HG02938 (cell line): Measurements from ENCODE around the gene BSPRY.
A peak's percentile ranks its signal among the peaks of the same experiment; 100 is the strongest.

Experiments
- ATAC-seq: cut with Tn5 transposase; IDR thresholded peaks from one replicate; pipeline ENCODE4 v1.9.1; 2021; ENCODE audit warnings: mild to moderate bottlenecking, moderate library complexity; ENCODE audit not compliant: unreplicated experiment

BSPRY gene

DNA sequence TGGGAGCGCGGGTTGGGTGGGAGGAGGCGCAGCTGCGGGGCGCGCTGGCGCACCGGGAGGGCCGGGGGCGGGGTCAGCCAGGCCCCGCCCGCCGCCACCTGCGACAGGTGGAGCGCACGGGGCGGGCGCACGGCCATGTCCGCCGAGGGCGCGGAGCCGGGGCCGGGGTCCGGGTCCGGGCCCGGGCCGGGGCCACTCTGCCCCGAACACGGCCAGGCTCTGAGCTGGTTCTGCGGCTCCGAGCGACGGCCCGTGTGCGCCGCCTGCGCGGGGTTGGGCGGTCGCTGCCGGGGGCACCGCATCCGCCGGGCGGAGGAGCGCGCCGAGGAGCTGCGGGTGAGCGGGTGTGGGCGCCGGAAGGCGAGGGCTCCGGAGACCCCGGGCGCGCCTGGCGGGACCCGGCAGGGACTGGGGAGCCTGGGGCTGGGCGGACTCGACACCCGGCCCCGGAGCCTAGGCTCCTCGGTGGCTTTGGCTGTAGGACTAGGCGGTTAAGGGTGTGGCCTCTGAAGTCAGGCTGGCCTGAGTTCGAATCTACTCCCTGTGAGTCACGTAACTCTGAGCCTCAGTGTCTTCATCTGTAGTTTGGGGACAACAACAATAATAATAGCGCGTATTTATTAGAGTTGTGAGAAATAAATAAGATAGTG, at the start of gene BSPRY:
Gene BSPRY, plus strand, starts transcription at position 97 of the 650 bp plus-strand sequence. Its CDS starts 39 bp downstream, at position 136.
- ATAC-seq, result no peak

DNA sequence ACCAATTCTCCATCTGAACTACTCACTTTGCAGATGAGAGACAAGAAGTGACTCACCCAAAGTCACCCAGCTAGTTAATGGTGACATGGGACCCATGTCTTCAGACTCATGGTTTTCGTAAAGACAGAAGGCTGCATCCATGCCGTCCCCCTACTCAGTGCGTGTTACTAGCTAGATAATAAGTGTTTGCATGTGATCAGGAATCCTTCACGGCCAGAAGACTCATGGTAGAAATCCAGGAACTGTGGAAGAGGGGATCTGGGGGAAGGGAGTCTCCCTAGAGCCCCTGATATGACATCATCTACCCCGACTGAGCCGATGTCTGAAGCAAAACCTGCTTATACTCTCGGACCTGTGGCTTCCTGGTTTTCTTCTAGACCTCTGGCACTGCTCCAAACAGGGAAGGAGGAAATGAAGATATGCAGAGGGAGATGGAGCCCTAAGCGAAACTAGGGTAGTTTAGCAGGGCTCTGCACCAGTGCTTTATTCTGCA, 49.5 kb upstream of the BSPRY start:
- no peak for ATAC-seq

DNA sequence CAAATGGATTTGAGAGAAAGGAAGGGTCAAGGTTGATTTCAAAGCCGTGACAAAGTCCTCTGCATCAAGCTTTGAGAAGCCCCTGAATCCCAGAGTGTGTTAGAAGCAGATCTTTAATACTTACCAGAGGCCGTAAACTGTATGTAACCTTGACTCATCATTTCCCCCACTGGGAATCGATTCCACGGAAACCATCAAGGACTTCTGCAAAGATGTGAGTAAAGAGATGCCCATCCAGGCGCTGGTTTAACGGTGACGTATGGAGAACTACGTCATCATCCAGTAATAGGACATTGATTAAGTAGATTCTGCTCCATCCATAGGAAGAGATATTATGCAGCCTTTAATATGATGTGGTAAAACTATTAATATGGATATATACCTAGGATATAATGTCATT, 47.8 kb upstream of the BSPRY start:
- no peak for ATAC-seq

DNA sequence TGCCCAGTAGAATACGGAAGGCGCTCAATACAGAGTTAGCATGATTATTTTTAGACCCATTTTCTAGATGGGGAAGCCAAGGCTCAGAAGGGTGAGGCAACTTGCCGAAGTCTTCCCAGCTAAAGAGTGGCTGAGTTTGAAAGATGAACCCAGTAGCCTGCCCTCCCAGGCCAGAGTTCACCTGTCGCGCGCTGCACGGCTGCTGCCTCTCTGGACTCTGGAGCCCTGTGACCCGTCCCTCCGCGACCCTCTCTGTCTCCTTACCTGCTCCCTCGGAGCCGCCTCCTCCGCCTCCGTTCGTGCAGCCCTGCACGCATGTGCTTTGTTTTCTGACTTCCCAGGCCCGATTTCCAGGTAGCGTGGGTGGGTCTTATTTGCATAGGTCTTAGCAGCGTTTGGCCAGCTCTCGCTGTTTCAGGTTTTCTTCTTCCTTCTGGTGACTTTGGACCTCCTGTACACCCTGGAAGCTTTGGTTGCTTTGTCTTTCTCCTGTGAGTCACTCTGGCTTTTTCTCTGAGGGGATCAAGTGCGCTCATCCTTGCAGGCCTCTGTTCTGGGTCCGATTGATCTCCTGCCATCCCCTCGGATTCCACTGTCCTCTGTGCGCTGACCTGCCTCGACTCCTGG, 46.4 kb upstream of the BSPRY start, which contains the start of gene RNF183:
Gene RNF183, minus strand, starts transcription at position 585 of the 627 bp plus-strand sequence. CDS start 5,192 bp downstream, outside the sequence.
- ATAC-seq, result no peak

DNA sequence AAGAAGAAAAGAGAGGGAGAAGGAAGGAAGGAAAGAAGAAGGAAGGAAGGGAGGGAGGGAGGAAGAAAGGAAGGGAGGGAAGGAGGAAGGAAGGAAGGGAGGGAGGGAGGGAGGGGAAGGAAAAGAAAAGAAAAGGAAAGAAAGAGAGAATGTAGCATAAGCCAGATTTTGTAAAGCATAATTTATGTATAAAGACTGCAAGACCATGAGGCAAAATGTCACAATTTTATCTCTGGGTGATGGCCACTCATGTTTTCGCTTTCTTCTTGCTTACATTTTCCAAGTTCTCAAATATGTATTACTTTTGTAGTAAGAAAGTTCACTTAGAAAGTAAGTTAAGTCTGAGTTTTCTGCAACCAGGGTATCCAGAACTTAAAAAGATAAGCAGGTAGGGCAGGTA, 42.8 kb upstream of the BSPRY start:
- no peak for ATAC-seq

DNA sequence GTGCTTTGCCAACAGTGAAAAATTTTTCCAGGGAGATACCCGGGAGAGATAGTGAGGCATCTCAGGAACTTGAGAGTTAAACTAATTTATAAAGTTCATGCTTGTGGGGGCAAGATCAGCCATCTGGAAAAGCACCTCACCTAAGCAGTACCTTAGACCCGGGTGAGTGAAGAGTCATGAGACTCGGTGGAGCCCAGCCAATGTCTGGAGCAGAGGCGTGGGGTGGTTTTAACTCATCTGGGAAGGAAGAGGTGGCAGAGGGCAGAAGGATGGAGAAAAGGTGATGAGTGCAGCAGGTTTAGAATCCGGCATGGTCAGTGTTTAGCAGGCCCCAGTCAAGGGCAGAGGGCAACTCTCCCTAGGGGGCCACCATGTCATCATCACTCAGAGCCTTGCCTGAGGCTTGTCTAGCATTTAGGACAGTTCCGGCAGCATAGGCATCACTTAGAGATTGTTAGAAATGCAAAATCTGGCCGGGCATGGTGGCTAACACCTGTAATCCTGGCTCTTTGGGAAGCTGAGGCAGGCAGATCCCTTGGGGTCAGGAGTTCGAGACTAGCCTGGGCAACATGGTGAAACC, 41.9 kb upstream of the BSPRY start:
- no peak for ATAC-seq

DNA sequence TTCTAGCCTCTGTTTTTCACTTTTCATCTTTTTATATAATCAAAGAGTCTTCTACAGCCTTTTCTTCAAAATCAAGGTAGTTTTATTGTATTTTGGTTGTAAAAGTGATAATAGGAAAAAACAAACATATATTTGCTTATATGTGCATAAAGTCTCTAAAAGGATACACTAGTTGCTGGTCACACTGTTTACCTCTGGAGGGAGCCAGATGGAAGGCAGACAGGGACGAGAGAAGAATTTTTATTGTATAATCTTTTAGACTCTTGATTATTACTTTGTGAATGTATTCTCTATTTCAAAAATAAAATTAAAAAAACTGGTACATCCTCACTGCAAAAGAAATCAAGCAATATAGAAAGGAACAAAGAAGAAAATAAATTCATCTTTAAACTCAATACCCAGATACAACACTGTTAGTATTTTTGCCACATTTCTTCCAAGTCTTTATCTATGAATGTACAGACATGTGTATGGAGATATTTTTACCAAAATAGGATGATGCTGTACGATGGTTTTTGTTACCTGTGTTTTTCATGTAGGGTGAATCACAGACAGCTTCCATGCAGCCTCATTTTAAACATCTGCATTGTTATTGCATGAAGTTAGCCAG, 40.0 kb upstream of the BSPRY start:
- no peak for ATAC-seq

DNA sequence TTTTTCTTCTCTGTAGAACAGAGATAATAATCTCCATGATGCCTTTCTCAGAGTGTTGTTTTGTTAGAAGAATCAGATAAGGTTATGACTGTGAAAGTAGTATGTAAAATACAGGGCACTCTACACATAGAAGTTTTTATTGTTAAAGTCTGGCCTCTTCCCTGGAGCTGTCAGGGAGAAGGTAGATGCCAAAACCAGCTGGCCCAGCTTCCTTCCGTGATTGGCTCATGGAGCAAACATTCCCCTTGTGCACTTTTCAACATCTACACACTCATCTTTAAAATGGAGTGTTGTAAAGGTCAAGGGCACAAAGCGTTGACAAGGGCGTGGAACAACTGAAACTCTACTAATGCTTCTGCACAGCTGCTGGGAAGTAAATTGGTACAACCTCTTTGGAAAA, 38.8 kb upstream of the BSPRY start:
- no peak for ATAC-seq

DNA sequence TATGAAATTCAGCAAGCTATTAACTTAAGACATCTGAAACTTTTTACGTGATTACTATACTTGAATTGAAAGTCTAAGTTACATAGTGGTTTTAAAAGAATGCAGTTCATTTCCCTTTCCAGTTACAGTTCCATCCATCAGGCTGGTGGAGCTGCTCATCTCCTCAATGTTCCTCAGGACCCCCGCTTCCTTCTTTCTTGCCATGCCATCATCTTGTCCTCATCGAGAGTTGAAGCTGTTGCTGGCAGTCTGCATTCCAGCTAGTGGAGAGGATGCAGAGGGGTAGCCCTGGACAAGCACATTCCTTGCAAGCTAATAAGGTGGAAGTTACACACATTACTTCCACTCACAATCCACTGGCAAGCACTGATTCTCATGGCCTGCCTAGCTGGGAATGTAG, 37.4 kb upstream of the BSPRY start:
- no peak for ATAC-seq

DNA sequence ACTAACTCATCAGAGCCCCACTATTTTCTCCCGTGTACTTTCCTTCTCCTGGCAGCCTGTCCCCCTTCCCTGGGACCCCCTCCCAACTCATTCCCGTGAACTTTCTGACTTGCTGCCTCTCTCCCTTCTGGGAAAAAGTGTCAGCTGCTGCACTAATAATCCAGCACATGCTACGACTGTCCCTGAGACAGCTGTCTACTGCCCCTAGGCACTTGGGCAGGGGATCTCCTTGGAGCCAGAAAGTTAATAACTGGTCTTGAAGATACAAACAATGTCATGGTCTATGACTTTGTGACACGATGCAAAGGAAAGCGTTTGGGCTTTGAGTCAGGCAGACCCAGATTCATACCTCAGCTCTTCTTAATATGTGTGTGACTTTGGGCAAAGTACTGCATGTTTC, 36.1 kb upstream of the BSPRY start:
- ATAC-seq, result no peak

DNA sequence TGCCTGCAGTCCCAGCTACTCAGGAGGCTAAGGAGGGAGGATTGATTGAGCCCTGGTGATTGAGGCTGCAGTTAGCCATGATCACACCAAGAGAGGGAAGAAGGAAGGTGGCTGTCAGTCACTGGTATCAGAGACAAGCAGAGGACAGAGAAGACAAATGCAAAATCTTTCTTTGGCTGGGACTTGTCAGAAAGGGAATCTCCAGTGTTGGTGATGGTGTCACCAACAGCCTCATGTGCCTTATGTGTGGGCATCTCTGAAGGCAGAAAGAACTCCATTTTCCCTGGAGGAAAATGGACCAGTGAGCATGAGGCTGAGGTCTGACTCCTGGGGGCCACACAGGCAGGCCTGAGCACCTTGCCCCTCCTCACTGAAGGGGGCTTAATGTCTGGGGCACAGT, 34.1 kb upstream of the BSPRY start:
- ATAC-seq, result no peak

DNA sequence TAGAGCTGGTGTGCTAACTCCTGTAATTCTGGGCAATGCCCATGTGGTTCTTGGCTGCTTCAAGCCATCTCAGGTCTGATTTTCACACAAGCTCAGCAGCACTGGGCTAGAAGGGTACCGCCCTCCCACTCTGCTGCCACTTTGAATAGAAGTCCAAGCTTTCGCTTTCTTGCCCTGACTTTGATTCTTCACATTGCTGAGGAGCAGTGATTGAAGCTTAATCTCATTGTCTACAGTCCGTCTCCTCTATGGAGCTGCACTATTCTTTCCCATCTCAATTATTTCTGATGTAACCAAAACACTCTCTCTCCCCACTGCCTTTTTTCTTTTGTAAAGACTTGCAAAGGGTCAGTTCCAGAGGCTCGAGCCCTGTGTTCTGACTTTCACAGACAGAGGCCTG, 33.3 kb upstream of the BSPRY start:
- ATAC-seq, result no peak

DNA sequence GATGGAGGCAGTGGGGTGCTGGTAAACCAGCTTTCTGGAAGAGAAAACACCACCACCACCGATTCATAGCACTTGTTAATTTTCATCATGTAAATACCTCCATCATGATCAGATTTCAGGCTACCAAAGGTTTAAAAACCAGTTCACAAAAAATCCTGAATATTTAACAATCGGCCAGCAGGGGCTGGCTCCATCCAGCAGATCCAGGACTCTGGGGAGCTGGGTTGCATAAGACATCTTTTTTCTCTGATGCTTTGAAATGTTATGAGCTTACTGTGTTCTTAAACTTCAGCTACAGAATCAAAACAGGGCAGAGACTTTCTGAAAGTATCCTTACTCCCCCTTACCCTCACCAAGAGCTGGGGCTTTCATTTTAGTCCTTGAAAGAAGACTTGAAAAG, 31.6 kb upstream of the BSPRY start:
- no peak for ATAC-seq

DNA sequence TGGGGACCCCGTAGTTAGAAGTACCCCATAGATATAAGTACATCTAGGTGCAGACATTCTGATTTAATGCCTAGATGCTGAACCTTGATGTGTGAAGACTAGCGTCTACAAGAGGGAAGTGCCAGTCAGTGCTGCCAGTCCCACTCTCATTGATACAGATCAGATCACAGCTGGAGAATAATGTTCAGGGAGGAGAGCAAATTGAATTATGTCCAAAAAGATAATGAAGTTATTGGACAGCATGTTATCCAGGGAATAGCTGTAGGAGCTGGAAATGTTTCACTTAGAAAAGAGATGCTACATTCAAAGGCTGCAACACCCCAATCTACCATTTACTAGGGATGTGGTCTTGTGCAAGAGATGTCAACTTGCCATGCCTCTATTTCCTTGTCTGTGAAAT, 30.3 kb upstream of the BSPRY start:
- ATAC-seq, result no peak

DNA sequence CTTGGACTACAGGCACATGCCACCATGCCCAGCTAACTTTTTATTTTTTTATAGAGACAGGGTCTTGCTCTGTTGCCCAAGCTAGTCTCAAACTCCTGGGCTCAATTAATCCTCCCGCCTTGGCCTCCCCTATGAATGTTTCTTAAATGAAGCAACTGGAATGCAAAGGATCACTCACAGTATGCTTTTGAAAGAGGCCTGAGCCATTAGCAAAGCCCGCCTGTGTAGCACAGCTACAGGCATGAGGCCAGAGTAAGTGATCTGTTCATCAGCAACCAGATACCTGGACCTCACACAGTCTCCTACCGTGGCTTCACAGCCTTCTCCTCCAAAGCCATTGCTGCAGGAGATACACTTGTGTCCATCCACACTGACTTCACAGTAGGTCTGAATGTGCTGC, 29.3 kb upstream of the BSPRY start:
- ATAC-seq, result no peak

DNA sequence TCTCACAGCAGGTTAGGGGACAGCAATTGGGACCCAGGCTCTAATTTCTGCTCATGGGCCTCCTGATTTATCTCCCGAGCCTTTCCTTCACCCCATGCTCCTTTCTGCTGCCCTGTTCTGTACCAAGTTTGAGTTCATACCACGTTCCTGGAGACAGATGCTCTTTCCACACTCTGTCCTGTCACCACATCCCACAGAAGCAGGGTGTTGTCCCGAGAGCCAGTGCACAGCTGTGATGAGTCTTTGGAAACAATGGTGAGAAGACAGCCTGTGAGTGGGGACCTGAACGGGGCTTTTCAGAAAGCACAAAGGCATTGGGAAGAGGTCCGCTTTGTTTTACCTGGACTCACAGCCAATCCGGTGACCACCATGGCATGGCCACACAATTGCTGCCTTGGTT, 26.7 kb upstream of the BSPRY start:
- no peak for ATAC-seq

DNA sequence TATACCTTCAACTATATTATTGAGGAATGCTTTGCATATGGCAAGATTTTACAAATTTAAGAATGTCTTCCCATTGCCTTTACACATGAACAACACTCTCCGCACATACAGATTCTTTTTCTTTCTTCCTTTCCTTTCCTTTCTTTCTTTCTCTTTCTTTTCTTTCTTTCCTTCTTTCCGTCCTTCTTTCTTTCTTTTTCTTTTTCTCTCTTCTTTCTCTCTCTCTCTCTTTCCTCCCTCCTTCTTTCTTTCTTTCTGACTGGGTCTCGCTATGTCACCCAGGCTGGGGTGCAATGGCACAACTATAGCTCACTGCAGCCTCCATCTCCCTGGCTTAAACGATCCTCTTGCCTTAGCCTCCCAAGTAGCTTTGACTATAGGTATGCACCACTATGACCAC, 23.1 kb upstream of the BSPRY start:
- ATAC-seq, result no peak

DNA sequence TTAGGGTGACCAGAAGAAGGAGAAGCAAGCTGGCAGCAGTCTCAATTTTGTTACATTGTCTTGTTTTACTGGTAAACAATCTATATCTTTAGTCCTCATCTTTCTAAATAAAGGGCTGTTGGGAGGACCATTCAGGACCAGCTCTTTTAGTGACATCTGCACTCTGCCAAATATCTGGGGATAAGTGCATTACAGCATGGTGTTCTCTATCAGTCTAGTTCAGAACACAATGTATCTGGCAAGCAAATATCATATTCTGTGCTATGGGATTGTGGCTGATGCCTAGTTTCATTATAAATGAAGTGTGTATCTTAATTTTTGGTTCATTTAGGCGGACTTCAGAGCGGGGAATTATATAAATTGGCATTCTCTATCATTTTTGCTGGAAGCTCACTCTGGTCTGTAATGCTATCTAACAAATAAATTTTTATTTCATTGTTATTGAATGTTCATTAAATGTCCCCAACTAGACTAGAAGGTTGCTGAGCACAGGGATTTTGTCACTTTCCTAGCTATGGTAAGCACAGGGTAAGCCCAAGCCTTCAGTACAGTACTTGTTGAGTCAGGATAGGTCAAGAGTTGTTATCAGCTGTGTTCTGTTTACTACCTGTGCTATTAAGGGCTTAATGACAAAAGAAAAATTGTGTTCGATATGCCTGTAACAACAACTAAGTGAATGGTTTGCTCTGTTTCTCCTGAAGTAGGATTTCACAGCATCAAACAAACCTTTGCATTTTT, 21.1 kb upstream of the BSPRY start:
- ATAC-seq, result no peak

DNA sequence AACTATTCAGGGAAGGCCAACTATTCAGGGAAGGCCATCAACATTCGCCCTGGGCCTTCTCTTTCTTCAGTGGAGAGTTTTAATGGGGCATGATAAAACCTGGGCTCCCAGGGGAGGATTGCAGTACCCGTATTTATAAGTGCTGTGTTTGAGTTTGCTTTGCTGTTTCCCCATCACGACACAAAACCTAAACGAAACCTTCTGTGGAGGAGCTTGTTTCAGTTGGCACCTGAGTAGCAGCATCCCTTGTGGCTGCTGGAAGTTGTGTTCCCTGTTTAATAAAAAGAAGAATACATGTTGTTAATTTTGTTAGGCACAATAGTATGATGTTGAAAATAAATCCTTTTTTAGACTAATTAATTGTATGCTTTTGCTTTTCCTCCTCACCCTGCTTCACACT, 17.6 kb upstream of the BSPRY start:
- no peak for ATAC-seq

DNA sequence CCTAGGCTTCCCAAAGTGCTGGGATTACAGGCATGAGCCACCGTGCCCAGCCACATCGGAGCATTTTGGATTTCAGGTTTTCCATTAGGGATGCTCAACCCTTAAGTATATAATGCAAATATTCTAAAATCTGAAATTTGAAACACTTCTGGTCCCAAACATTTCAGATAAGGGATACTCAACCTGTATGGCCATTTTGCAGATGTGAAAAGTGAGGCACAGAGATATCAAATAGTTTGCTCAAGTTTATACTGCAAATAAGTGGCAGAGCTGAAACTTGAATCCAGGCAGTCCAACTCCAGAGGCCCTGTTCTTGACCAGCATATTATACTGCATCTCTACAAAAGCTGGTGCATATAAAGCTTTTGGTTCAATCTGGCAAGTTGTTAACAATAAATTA, 11.6 kb upstream of the BSPRY start:
- ATAC-seq, result no peak

DNA sequence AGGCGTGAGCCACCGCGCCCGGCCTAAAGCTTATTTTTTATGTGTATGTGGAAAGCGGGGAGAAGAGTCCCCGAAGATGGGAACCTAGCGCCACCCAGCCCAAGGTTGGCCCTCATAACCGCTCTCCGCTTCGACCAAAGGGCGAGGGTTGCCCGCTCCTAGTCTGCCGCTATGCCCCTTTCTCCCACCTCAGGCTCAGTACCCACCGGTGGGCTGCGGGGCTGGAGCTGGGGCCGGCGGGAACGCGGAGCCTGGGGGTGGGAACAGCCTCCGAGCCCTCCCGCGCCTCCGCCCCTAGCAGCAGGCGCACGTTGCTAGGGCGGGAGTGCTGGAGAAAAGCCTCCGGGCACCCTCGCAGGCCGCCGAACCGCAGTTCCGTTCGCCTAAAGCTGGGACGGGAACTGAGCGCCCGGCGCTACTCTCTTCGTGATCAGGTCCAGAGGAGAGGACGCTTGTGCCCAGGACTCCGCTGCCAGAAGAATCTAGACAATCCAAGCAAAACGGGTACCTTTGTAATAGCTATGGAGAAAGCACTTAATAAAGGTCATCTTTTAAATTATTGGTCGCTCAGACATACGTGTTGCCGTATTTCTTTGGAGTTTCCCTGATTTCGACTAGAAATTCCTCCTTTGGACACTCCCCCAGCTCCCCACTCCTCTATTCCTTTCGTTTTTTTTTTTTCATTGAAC, 9.2 kb upstream of the BSPRY start, which contains the start of gene WDR31:
Gene WDR31, minus strand, starts transcription at position 265 of the 689 bp plus-strand sequence. CDS start 8,253 bp downstream, outside the sequence.
- peak; percentile 92 for ATAC-seq
